PC-3 (cell line): ENCODE measurements around the gene UNC119B.

ENCODE experiments used
- CTCF ChIP-seq: fragments of 300-600 bp; sonication (generic); conservative IDR thresholded peaks from 2 replicates; pipeline ENCODE4 v1.5.1; 2017; ENCODE audit warnings: antibody characterized with exemption, low read depth, mild to moderate bottlenecking, low read length
- EZH2 ChIP-seq: fragments of 300-600 bp; sonication (generic); IDR thresholded peaks from one replicate; pipeline ENCODE4 v1.6.1; 2017; ENCODE audit warnings: antibody characterized with exemption, mild to moderate bottlenecking, low read length; ENCODE audit not compliant: unreplicated experiment

GRCh38 chr12:120734210-120734609, 24.0 kb downstream of the UNC119B start:
- no peak for TF ChIP-seq CTCF
- TF ChIP-seq EZH2 = no peak
